Measurements from ENCODE around the gene MAFF. TPM values are rescaled to one million over a fixed set of nuclear protein-coding genes. Genes with fewer than 3 reads are reported as not detected.

Gene MAFF
- total RNA-seq, 1 donor from 2014 or later, result 66.0 TPM

- peak; percentile 71 for DNase-seq (ENCODE audit: low read depth, low spot score)
Observed at GRCh38 chr22:38203855-38204514, 2.2 kb downstream of the MAFF start.

GRCh38 chr22:38204784-38205183, 3.0 kb downstream of the MAFF start:
- no peak for DNase-seq (ENCODE audit: low read depth, low spot score)

- DNase-seq (ENCODE audit: low read depth, low spot score), result no peak
Observed at GRCh38 chr22:38205261-38206128, 3.7 kb downstream of the MAFF start.

GRCh38 chr22:38207898-38208432, 6.2 kb downstream of the MAFF start:
- DNase-seq (ENCODE audit: low read depth, low spot score), result no peak

- no peak for DNase-seq (ENCODE audit: low read depth, low spot score)
Observed at GRCh38 chr22:38208551-38208968, 6.8 kb downstream of the MAFF start.

- no peak for DNase-seq (ENCODE audit: low read depth, low spot score)
Observed at GRCh38 chr22:38211556-38211955, 9.8 kb downstream of the MAFF start.

- no peak for DNase-seq (ENCODE audit: low read depth, low spot score)
Observed at GRCh38 chr22:38212442-38212841, 10.6 kb downstream of the MAFF start.

- no peak for DNase-seq (ENCODE audit: low read depth, low spot score)
Observed at GRCh38 chr22:38213319-38213989, 11.7 kb downstream of the MAFF start.

- no peak for DNase-seq (ENCODE audit: low read depth, low spot score)
Observed at GRCh38 chr22:38213990-38214301, 12.2 kb downstream of the MAFF start.

- no peak for DNase-seq (ENCODE audit: low read depth, low spot score)
Observed at GRCh38 chr22:38214302-38215056, 12.7 kb downstream of the MAFF start.

GRCh38 chr22:38215156-38216038, 13.6 kb downstream of the MAFF start:
- no peak for DNase-seq (ENCODE audit: low read depth, low spot score)

- peak; percentile 86 for DNase-seq (ENCODE audit: low read depth, low spot score)
Observed at GRCh38 chr22:38218661-38219622, 17.1 kb downstream of the MAFF start.

- DNase-seq (ENCODE audit: low read depth, low spot score), result no peak
Observed at GRCh38 chr22:38219632-38220031, 17.8 kb downstream of the MAFF start.

- DNase-seq (ENCODE audit: low read depth, low spot score), result no peak
Observed at GRCh38 chr22:38220163-38220562, 18.4 kb downstream of the MAFF start.

- DNase-seq (ENCODE audit: low read depth, low spot score), result no peak
Observed at GRCh38 chr22:38220653-38221386, 19.0 kb downstream of the MAFF start.

GRCh38 chr22:38221407-38221806, 19.6 kb downstream of the MAFF start:
- no peak for DNase-seq (ENCODE audit: low read depth, low spot score)

- DNase-seq (ENCODE audit: low read depth, low spot score), result no peak
Observed at GRCh38 chr22:38221908-38222796, 20.4 kb downstream of the MAFF start.

GRCh38 chr22:38222797-38223119, 21.0 kb downstream of the MAFF start:
- DNase-seq (ENCODE audit: low read depth, low spot score), result no peak
